Small intestine (tissue), 16 donors: ENCODE results near the gene LMOD2. TPM values are rescaled to one million over a fixed set of nuclear protein-coding genes. Genes with fewer than 3 reads are reported as not detected.

Experiments used
- DNase-seq, 2 donors: peaks; one replicate each; pipeline versions ENCODE4 v3.0.0 to v3.0.0-alpha.2; 2013
- FAIRE-seq: peaks from 2 replicates; lab custom pipeline; 2012; peaks lifted over from hg19 to GRCh38; lab: Jason Lieb, UNC
- H3K27ac ChIP-seq, 3 donors: one replicate each; pipeline ENCODE4 v1.5.1; 2013; ENCODE audit warnings: low read length in 2 of 3, mild to moderate bottlenecking in 2 of 3, control low read depth in 1 of 3, inconsistent platforms in 1 of 3, low read depth in 1 of 3, moderate library complexity in 1 of 3
- H3K27me3 ChIP-seq, 3 donors: one replicate each; pipeline ENCODE4 v1.6.1; 2013; ENCODE audit warnings: low read length in 3 of 3, inconsistent platforms in 1 of 3; ENCODE audit not compliant: control insufficient read depth in 3 of 3, insufficient read depth in 3 of 3
- H3K36me3 ChIP-seq, 3 donors: one replicate each; pipeline ENCODE4 v1.6.1; 2013; ENCODE audit warnings: low read length in 3 of 3, inconsistent platforms in 1 of 3, low read depth in 1 of 3, mild to moderate bottlenecking in 1 of 3, moderate library complexity in 1 of 3; ENCODE audit not compliant: control insufficient read depth in 3 of 3, insufficient read depth in 2 of 3
- H3K4me1 ChIP-seq, 3 donors: one replicate each; pipeline ENCODE4 v1.6.1; 2013; ENCODE audit warnings: low read length in 2 of 3, inconsistent platforms in 1 of 3, low read depth in 1 of 3, mild to moderate bottlenecking in 1 of 3, moderate library complexity in 1 of 3; ENCODE audit not compliant: control insufficient read depth in 3 of 3, insufficient read depth in 2 of 3
- H3K4me3 ChIP-seq, 3 donors: one replicate each; pipeline ENCODE4 v1.5.1; 2013; ENCODE audit warnings: low read length in 3 of 3, control low read depth in 1 of 3, inconsistent platforms in 1 of 3, low read depth in 1 of 3, mild to moderate bottlenecking in 1 of 3, moderate library complexity in 1 of 3
- H3K9me3 ChIP-seq, 2 donors: one replicate each; pipeline ENCODE4 v1.6.1; 2013; ENCODE audit warnings: low read depth in 1 of 2, low read length in 1 of 2; ENCODE audit not compliant: control insufficient read depth in 2 of 2, insufficient read depth in 1 of 2
- WGBS, 3 donors: extraction: QIAGEN DNeasy Blood & Tissue Kit; methylation state at CpG; one replicate each; pipeline ENCODE4 v1.1.7; 2013; 5-methylcytosine and 5-hydroxymethylcytosine counted together
- long read RNA-seq, 10 donors: transcript quantifications; one replicate each; lab custom pipeline, GENCODE V29; 2026
- polyA plus RNA-seq, 4 donors: library from polyadenylated mRNA; stranded (reverse) in 3 of 4; unstranded in 1 of 4; fragments of 200-250 nt in 3 of 4; fragments of 120-200 nt in 1 of 4; gene quantifications; one replicate each; pipeline versions ENCODE4 v1.2.1 to v1.2.3, GENCODE V29; 2013
- donor health status: healthy with polysubstance abuse.
- donor health status: control.
- donor health status: control.
- donor health status: Bipolar disorder and iron deficiency.
- donor health status: healthy.

LMOD2 gene
- polyA plus RNA-seq, result 1 to 10 TPM in 1 of 4 donors, under 1 TPM in 3; 0.04 to 1.6 (median 0.42) TPM
- long read RNA-seq, donor 1, result 0 reads
- long read RNA-seq, donor 2, partial matches to known transcripts, result 22 of 27 reads
- long read RNA-seq, donor 2, other reads (novel, unspliced or antisense), result 5 of 27 reads
- long read RNA-seq, donor 3, result 0 reads
- long read RNA-seq, donor 4, result 0 reads
- long read RNA-seq, donor 5, result 0 reads
- long read RNA-seq, donor 6, partial matches to known transcripts, result 76 of 81 reads
- long read RNA-seq, donor 6, other reads (novel, unspliced or antisense), result 5 of 81 reads
- long read RNA-seq, donor 7, transcript LMOD2-202 (3 exons, 2,346 nt), result major isoform, 17 of 317 reads
- long read RNA-seq, donor 7, partial matches to known transcripts, result 286 of 317 reads
- long read RNA-seq, donor 7, other reads (novel, unspliced or antisense), result 14 of 317 reads
- long read RNA-seq, donor 8, result 0 reads
- long read RNA-seq, donor 9, result 0 reads
- long read RNA-seq, donor 10, result 0 reads

GRCh38 chr7:123655614-123656013 is at the start of gene LMOD2:
Gene LMOD2, plus strand, starts transcription at chr7:123655866. Its CDS starts 98 bp downstream, at chr7:123655964.
- Histone ChIP-seq H3K4me3 (no peak within 1 kb of the TSS), H3K9me3 (no peaks in the 10 kb centered on the region), H3K27me3 (peaks cover 0 to 4% (median 0%) of the 10 kb centered on the region in 3 donors), H3K4me1 (peaks cover 0 to 4% (median 0%) of the 10 kb centered on the region in 3 donors), H3K27ac (no peak within 1 kb of the TSS), H3K36me3 (no peaks in the 10 kb centered on the region)
- DNase-seq (no peak), FAIRE-seq (no peak)
- 78 to 91% (median 87%) methylated on average over 6 of the region's 6 CpGs for WGBS, 3 donors

- no peak for DNase-seq
- Histone ChIP-seq H3K36me3 (no peaks in the 10 kb centered on the region), H3K27me3 (peaks cover 0 to 2% (median 0%) of the 10 kb centered on the region in 3 donors), H3K27ac (no peak overlapping the region), H3K4me1 (no peaks in the 10 kb centered on the region), H3K4me3 (no peak overlapping the region), H3K9me3 (no peaks in the 10 kb centered on the region)
- FAIRE-seq, result no peak
- WGBS, 3 donors, result 52 to 71% (median 62%) methylated on average over 4 of the region's 4 CpGs
Observed at GRCh38 chr7:123607423-123607975, 48.2 kb upstream of the LMOD2 start.

GRCh38 chr7:123608991-123609882 is 46.4 kb upstream of the LMOD2 start:
- WGBS, 3 donors, result 69 to 78% (median 77%) methylated on average over 5 of the region's 5 CpGs

GRCh38 chr7:123609883-123610239 is 45.8 kb upstream of the LMOD2 start:
- no peaks in the 10 kb centered on the region for H3K36me3 ChIP-seq

More at GRCh38 chr7:123608991-123609882, 46.4 kb upstream of the LMOD2 start:
- FAIRE-seq (no peak), DNase-seq (no peak)
- peaks cover 0 to 2% (median 0%) of the 10 kb centered on the region in 3 donors for H3K27me3 ChIP-seq
- H3K4me1 ChIP-seq, result no peaks in the 10 kb centered on the region
- no peak overlapping the region for H3K4me3 ChIP-seq
- H3K27ac ChIP-seq, result no peak overlapping the region
- no peaks in the 10 kb centered on the region for H3K9me3 ChIP-seq
- no peaks in the 10 kb centered on the region for H3K36me3 ChIP-seq

GRCh38 chr7:123612024-123612423 is 43.6 kb upstream of the LMOD2 start:
- FAIRE-seq, result no peak
- Histone ChIP-seq H3K27me3 (peaks cover 0 to 2% (median 0%) of the 10 kb centered on the region in 3 donors), H3K9me3 (no peaks in the 10 kb centered on the region), H3K36me3 (no peaks in the 10 kb centered on the region), H3K4me1 (no peaks in the 10 kb centered on the region), H3K27ac (no peak overlapping the region), H3K4me3 (no peak overlapping the region)
- peak in 1 of 2 donors; percentile 11 for DNase-seq

More at GRCh38 chr7:123609883-123610239, 45.8 kb upstream of the LMOD2 start:
- Histone ChIP-seq H3K9me3 (no peaks in the 10 kb centered on the region), H3K27me3 (peaks cover 0 to 2% (median 0%) of the 10 kb centered on the region in 3 donors), H3K27ac (no peak overlapping the region), H3K4me3 (no peak overlapping the region), H3K4me1 (no peaks in the 10 kb centered on the region)
- DNase-seq (no peak), FAIRE-seq (no peak)
- WGBS, 3 donors, result 77 to 90% (median 79%) methylated on average over 2 of the region's 2 CpGs

- DNase-seq (no peak), FAIRE-seq (no peak)
- WGBS, 3 donors, result 43 to 62% (median 54%) methylated on average over 2 of the region's 2 CpGs
Observed at GRCh38 chr7:123615344-123615743, 40.3 kb upstream of the LMOD2 start.

GRCh38 chr7:123616223-123616622 is 39.4 kb upstream of the LMOD2 start:
- DNase-seq (no peak), FAIRE-seq (no peak)
- Histone ChIP-seq H3K27ac (no peak overlapping the region), H3K4me3 (no peak overlapping the region), H3K9me3 (no peaks in the 10 kb centered on the region), H3K4me1 (no peaks in the 10 kb centered on the region), H3K27me3 (no peaks in the 10 kb centered on the region), H3K36me3 (no peaks in the 10 kb centered on the region)

More at GRCh38 chr7:123615344-123615743, 40.3 kb upstream of the LMOD2 start:
- Histone ChIP-seq H3K4me1 (no peaks in the 10 kb centered on the region), H3K4me3 (no peak overlapping the region), H3K27me3 (no peaks in the 10 kb centered on the region), H3K27ac (no peak overlapping the region), H3K9me3 (no peaks in the 10 kb centered on the region), H3K36me3 (no peaks in the 10 kb centered on the region)

- Histone ChIP-seq H3K4me3 (no peak overlapping the region), H3K27ac (no peak overlapping the region), H3K27me3 (no peaks in the 10 kb centered on the region), H3K4me1 (no peaks in the 10 kb centered on the region), H3K9me3 (no peaks in the 10 kb centered on the region), H3K36me3 (no peaks in the 10 kb centered on the region)
- WGBS, 3 donors, result 82 to 86% (median 84%) methylated on average over 4 of the region's 4 CpGs
- FAIRE-seq, result no peak
- no peak for DNase-seq
Observed at GRCh38 chr7:123621707-123622106, 34.0 kb upstream of the LMOD2 start.
